Measurements from ENCODE around the gene PCBP1.

Gene PCBP1

DNA sequence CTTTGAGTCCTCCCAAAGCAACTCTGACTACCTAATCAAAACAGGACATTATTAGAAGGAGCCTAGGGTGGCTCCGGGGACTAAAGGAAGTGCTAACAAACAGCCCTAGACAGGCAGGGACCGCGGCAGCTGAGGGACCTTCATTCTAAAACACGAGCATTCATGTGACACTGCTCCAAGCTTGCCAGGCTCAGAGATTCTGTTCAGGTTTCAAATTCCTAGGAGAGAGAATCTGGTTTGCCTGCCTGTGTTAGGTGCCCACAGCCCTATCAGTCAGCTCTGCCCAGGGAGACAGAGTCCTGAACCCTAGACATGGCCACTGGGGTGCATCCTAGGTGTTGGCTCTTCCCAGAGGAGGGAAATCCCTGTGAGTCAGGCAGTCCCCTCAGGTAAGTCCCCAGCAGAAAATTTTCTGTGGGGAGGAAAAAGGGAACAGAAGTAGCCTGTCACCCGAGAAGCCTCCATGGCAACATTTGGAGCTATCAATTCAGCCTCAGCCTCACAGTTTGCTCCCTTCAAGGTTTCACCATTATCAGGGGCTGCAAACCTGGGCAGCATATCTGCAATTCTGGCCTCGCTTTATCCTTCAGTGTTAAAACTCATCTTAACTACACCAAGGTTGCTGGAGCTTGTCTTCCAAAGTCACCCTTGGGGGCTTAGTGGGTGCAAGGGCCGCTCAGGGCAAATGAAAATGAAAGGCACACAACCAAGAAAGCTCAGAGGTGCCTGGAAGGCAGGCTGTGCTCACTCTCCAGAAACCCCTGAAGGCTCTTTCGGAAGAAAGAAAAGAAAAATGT lies 28.6 kb downstream of the PCBP1 start:
- H3K9me3 ChIP-seq (ENCODE audit: control insufficient read depth, low read length) = no peaks in the 10 kb centered on the region
- no peak overlapping the region for H3K14ac ChIP-seq (ENCODE audit: low read length in 2 of 2)
- no peak overlapping the region for H4K91ac ChIP-seq (ENCODE audit: low read length)
- no peak overlapping the region for H3K4ac ChIP-seq (ENCODE audit: low read depth in 1 of 2, low read length in 2 of 2)
- H3K23ac ChIP-seq (ENCODE audit: low read length in 2 of 2) = no peak overlapping the region
- no peak overlapping the region for H2AK5ac ChIP-seq (ENCODE audit: low read length, severe bottlenecking)
- H3K79me1 ChIP-seq (replicated peaks; ENCODE audit: low read length, poor library complexity, severe bottlenecking) = peaks cover 4% of the 10 kb centered on the region
- H3K4me3 ChIP-seq (ENCODE audit: insufficient read depth in 1 of 2, low read depth in 1 of 2, low read length in 2 of 2) = no peak overlapping the region
- no peak for DNase-seq
- H2BK120ac ChIP-seq (ENCODE audit: low read depth, low read length) = no peak overlapping the region
- no peak overlapping the region for H2BK12ac ChIP-seq (ENCODE audit: low read length in 2 of 2)
- no peaks in the 10 kb centered on the region for H3K36me3 ChIP-seq (ENCODE audit: control insufficient read depth in 1 of 2, insufficient read depth in 2 of 2, low read depth in 1 of 2, low read length in 2 of 2)
- peak overlapping the region; percentile 34 for H2BK15ac ChIP-seq (ENCODE audit: low read depth, poor library complexity, severe bottlenecking)
- H3K27me3 ChIP-seq (ENCODE audit: control insufficient read depth in 1 of 2, insufficient read depth in 1 of 2, low read length in 2 of 2) = no peaks in the 10 kb centered on the region
- H2AFZ ChIP-seq (ENCODE audit: low read depth, low read length) = no peak overlapping the region
- no peak overlapping the region for H4K8ac ChIP-seq (ENCODE audit: low read length)
- H3K4me2 ChIP-seq (ENCODE audit: low read length, poor library complexity, severe bottlenecking) = no peak overlapping the region
- H3K18ac ChIP-seq (ENCODE audit: low read depth in 1 of 2, low read length in 2 of 2) = no peak overlapping the region
- no peak overlapping the region for H3K9ac ChIP-seq (ENCODE audit: low read length)
- peaks cover 12% of the 10 kb centered on the region for H3K4me1 ChIP-seq (ENCODE audit: control insufficient read depth, insufficient read depth, low read depth, low read length)
- no peak overlapping the region for H2BK5ac ChIP-seq (ENCODE audit: low read depth, low read length, poor library complexity, severe bottlenecking)
- no peak overlapping the region for H3K27ac ChIP-seq (ENCODE audit: low read length, poor library complexity, severe bottlenecking)
- WGBS = 87% methylated on average over 8 of the region's 8 CpGs

DNA sequence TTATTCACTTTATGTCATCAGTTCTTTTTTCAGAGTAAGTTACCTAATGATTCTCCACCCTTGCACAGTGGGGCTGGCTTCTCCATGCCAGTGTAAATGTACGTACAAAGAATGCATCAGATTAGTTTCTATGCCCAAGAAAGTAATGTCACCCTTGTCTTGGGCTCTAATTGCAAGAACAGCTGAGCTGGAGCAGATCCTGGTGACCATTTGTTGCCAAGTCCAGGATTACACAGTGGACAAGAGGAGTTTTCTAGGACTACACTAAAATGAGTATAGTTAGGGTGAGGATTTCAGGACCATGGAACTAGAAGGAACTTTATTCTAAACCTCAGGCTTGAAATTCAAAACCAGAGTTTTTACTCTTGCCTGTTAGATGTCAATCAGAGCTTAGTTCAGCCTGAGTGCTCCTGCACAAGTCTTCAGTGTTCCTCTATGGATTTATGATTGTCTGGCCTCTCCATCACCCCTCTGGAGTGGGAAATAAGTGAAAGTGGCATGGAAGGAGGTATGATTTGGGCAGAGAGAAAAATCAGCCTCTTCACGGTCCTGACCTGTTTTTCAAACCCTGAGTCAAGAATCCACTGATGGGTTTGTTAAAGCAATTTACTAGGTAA lies 29.8 kb downstream of the PCBP1 start:
- H3K9me3 ChIP-seq (ENCODE audit: control insufficient read depth, low read length) = no peaks in the 10 kb centered on the region
- H3K36me3 ChIP-seq (ENCODE audit: control insufficient read depth in 1 of 2, insufficient read depth in 2 of 2, low read depth in 1 of 2, low read length in 2 of 2) = no peaks in the 10 kb centered on the region
- peaks cover 4% of the 10 kb centered on the region for H3K79me1 ChIP-seq (replicated peaks; ENCODE audit: low read length, poor library complexity, severe bottlenecking)
- H4K8ac ChIP-seq (ENCODE audit: low read length) = no peak overlapping the region
- peak overlapping the region; percentile 4 for H4K91ac ChIP-seq (ENCODE audit: low read length)
- no peak overlapping the region for H3K23ac ChIP-seq (ENCODE audit: low read length in 2 of 2)
- H3K14ac ChIP-seq (ENCODE audit: low read length in 2 of 2) = no peak overlapping the region
- no peak overlapping the region for H3K18ac ChIP-seq (ENCODE audit: low read depth in 1 of 2, low read length in 2 of 2)
- H2AFZ ChIP-seq (ENCODE audit: low read depth, low read length) = no peak overlapping the region
- H2BK120ac ChIP-seq (ENCODE audit: low read depth, low read length) = no peak overlapping the region
- no peak overlapping the region for H2BK5ac ChIP-seq (ENCODE audit: low read depth, low read length, poor library complexity, severe bottlenecking)
- H3K4me2 ChIP-seq (ENCODE audit: low read length, poor library complexity, severe bottlenecking) = no peak overlapping the region
- no peak overlapping the region for H2BK12ac ChIP-seq (ENCODE audit: low read length in 2 of 2)
- WGBS = 95% methylated on average over 1 of the region's 2 CpGs
- no peak overlapping the region for H2AK5ac ChIP-seq (ENCODE audit: low read length, severe bottlenecking)
- no peak overlapping the region for H3K4me3 ChIP-seq (ENCODE audit: insufficient read depth in 1 of 2, low read depth in 1 of 2, low read length in 2 of 2)
- H2BK15ac ChIP-seq (ENCODE audit: low read depth, poor library complexity, severe bottlenecking) = no peak overlapping the region
- H3K4ac ChIP-seq (ENCODE audit: low read depth in 1 of 2, low read length in 2 of 2) = no peak overlapping the region
- DNase-seq = no peak
- H3K4me1 ChIP-seq (ENCODE audit: control insufficient read depth, insufficient read depth, low read depth, low read length) = peaks cover 12% of the 10 kb centered on the region
- no peak overlapping the region for H3K27ac ChIP-seq (ENCODE audit: low read length, poor library complexity, severe bottlenecking)
- H3K27me3 ChIP-seq (ENCODE audit: control insufficient read depth in 1 of 2, insufficient read depth in 1 of 2, low read length in 2 of 2) = no peaks in the 10 kb centered on the region
- no peak overlapping the region for H3K9ac ChIP-seq (ENCODE audit: low read length)

- DNase-seq = no peak
- Histone ChIP-seq H2BK120ac (ENCODE audit: low read depth, low read length) (no peak overlapping the region), H3K18ac (ENCODE audit: low read depth in 1 of 2, low read length in 2 of 2) (peak overlapping the region in 1 of 2 experiments; percentile 67), H3K9ac (ENCODE audit: low read length) (no peak overlapping the region), H3K14ac (ENCODE audit: low read length in 2 of 2) (peak overlapping the region in 1 of 2 experiments; percentile 51), H2BK5ac (ENCODE audit: low read depth, low read length, poor library complexity, severe bottlenecking) (no peak overlapping the region), H3K23ac (ENCODE audit: low read length in 2 of 2) (no peak overlapping the region), H2BK15ac (ENCODE audit: low read depth, poor library complexity, severe bottlenecking) (no peak overlapping the region), H2AK5ac (ENCODE audit: low read length, severe bottlenecking) (no peak overlapping the region), H3K9me3 (ENCODE audit: control insufficient read depth, low read length) (no peaks in the 10 kb centered on the region), H4K91ac (ENCODE audit: low read length) (peak overlapping the region; percentile 1), H2AFZ (ENCODE audit: low read depth, low read length) (peak overlapping the region; percentile 19), H3K79me1 (replicated peaks; ENCODE audit: low read length, poor library complexity, severe bottlenecking) (peaks cover 2% of the 10 kb centered on the region), H2BK12ac (ENCODE audit: low read length in 2 of 2) (peak overlapping the region in 1 of 2 experiments; percentile 51), H4K8ac (ENCODE audit: low read length) (peak overlapping the region; percentile 52), H3K27ac (ENCODE audit: low read length, poor library complexity, severe bottlenecking) (no peak overlapping the region), H3K27me3 (ENCODE audit: control insufficient read depth in 1 of 2, insufficient read depth in 1 of 2, low read length in 2 of 2) (no peaks in the 10 kb centered on the region), H3K36me3 (ENCODE audit: control insufficient read depth in 1 of 2, insufficient read depth in 2 of 2, low read depth in 1 of 2, low read length in 2 of 2) (no peaks in the 10 kb centered on the region), H3K4ac (ENCODE audit: low read depth in 1 of 2, low read length in 2 of 2) (peak overlapping the region in 1 of 2 experiments; percentile 33), H3K4me1 (ENCODE audit: control insufficient read depth, insufficient read depth, low read depth, low read length) (peaks cover 20% of the 10 kb centered on the region), H3K4me2 (ENCODE audit: low read length, poor library complexity, severe bottlenecking) (no peak overlapping the region), H3K4me3 (ENCODE audit: insufficient read depth in 1 of 2, low read depth in 1 of 2, low read length in 2 of 2) (no peak overlapping the region)
- WGBS = 43% methylated on average over 4 of the region's 4 CpGs
Observed at GRCh38 chr2:70118798-70119454, 31.6 kb downstream of the PCBP1 start.

Data from mesenchymal stem cell (in vitro differentiated cells and primary cell).